OCI-LY3 (cell line): ENCODE results near the gene MADCAM1.

Experiments used
- H2AFZ ChIP-seq: fragments of 200-600, 300-600 bp; shearing (Covaris generic); 2 replicates; pipeline ENCODE4 v1.6.0; 2014; ENCODE audit warnings: antibody characterized with exemption, low read depth, low read length
- H3K27ac ChIP-seq: fragments of 200-600, 300-600 bp; sonication (generic); 2 replicates; pipeline ENCODE4 v1.5.1; 2014; ENCODE audit warnings: mild to moderate bottlenecking, low read length, moderate library complexity, mixed read lengths
- H3K27me3 ChIP-seq: fragments of 200-600, 300-600 bp; sonication (generic); 2 replicates; pipeline ENCODE4 v1.6.1; 2014; ENCODE audit warnings: low read depth, low read length, mixed read lengths
- H3K36me3 ChIP-seq: fragments of 200-600, 300-600 bp; sonication (generic); replicated peaks from 2 replicates; pipeline ENCODE3; 2014; ENCODE audit warnings: low read depth, low read length, mixed read lengths
- H3K4me1 ChIP-seq: fragments of 300-600, 200-600 bp; sonication (generic); 2 replicates; pipeline ENCODE4 v1.6.1; 2014; ENCODE audit warnings: low read length, mixed read lengths
- H3K4me2 ChIP-seq: fragments of 200-600, 300-600 bp; sonication (generic); 2 replicates; pipeline ENCODE4 v1.6.1; 2014; ENCODE audit warnings: low read length, mixed read lengths
- H3K4me3 ChIP-seq: fragments of 300-600, 200-600 bp; sonication (generic); 2 replicates; pipeline ENCODE4 v1.5.1; 2014; ENCODE audit warnings: antibody characterized with exemption, mild to moderate bottlenecking, low read length, moderate library complexity
- H3K79me2 ChIP-seq: fragments of 300-600, 200-600 bp; shearing (Covaris generic); 2 replicates; pipeline ENCODE4 v1.6.1; 2014; ENCODE audit warnings: mild to moderate bottlenecking, low read length, mixed read lengths
- H3K9ac ChIP-seq: fragments of 300-600, 200-600 bp; shearing (Covaris generic); 2 replicates; pipeline ENCODE4 v1.6.0; 2014; ENCODE audit warnings: mild to moderate bottlenecking, low read length, moderate library complexity
- H3K9me3 ChIP-seq: fragments of 200-600, 300-600 bp; shearing (Covaris generic); 2 replicates; pipeline ENCODE4 v1.6.1; 2014; ENCODE audit warnings: low read length, mixed read lengths; ENCODE audit not compliant: insufficient read depth
- H4K20me1 ChIP-seq: fragments of 200-600, 300-600 bp; sonication (generic); 2 replicates; pipeline ENCODE4 v1.6.1; 2016; ENCODE audit warnings: low read length, mixed read lengths; ENCODE audit not compliant: insufficient read depth
- EZH2phosphoT487 ChIP-seq: fragments of 200-600 bp; shearing (Covaris generic); IDR thresholded peaks from 2 replicates; pipeline ENCODE4 v1.6.1; 2018; ENCODE audit warnings: antibody characterized with exemption, mixed run types, low read depth
- TF ChIP-seq, protein P1 (sequence below): fragments of 200-600, 300-600 bp; sonication (generic); IDR thresholded peaks from 2 replicates; pipeline ENCODE4 v1.5.1; 2014; ENCODE audit warnings: antibody characterized with exemption, low read length, low read depth

MADCAM1 gene

DNA sequence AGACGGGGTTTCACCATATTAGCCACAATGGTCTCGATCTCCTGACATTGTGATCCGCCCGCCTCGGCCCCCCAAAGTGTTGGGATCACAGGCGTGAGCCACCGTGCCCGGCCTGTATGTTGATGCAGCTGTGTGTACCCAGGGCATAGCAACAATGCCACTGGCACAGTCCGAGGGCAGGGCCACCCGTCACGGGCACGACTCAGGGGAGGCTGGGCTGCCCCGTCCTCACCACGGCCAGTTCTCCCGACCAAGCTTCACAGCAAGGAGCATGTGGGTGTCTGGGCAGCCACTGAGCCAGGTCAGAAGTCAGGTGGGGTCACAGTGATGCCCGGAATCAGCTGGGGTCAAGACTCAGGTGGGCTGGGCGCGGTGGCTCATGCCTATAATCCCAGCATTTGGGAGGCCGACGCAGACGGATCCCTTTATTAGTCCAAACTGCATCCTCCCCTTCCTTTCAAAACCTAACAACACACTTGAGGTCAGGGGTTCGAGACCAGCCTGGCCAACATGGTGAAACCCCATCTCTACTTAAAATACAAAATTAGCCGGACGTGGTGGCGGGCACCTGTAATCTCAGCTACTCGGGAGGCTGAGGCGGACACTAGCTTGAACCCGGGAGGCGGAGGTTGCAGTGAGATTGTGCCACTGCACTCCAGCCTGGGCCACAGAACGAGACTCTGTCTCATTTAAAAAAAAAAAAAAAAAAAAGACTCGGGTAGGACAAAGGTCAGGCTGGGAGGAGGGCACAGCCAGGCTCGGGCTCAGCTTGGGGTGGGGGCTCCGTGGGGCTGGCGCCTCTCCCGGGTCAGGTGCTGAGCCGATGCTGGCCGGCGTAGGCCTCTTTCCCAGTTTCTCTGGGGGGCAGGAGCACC, 34.1 kb downstream of the MADCAM1 start:
- H3K27ac ChIP-seq = no peak overlapping the region
- H3K4me2 ChIP-seq = peak overlapping the region; percentile 72
- peaks cover 20% of the 10 kb centered on the region for H4K20me1 ChIP-seq
- peaks cover 36% of the 10 kb centered on the region for H3K79me2 ChIP-seq
- no peaks in the 10 kb centered on the region for H3K9me3 ChIP-seq
- TF ChIP-seq, protein P1, sequence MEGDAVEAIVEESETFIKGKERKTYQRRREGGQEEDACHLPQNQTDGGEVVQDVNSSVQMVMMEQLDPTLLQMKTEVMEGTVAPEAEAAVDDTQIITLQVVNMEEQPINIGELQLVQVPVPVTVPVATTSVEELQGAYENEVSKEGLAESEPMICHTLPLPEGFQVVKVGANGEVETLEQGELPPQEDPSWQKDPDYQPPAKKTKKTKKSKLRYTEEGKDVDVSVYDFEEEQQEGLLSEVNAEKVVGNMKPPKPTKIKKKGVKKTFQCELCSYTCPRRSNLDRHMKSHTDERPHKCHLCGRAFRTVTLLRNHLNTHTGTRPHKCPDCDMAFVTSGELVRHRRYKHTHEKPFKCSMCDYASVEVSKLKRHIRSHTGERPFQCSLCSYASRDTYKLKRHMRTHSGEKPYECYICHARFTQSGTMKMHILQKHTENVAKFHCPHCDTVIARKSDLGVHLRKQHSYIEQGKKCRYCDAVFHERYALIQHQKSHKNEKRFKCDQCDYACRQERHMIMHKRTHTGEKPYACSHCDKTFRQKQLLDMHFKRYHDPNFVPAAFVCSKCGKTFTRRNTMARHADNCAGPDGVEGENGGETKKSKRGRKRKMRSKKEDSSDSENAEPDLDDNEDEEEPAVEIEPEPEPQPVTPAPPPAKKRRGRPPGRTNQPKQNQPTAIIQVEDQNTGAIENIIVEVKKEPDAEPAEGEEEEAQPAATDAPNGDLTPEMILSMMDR = no peak
- TF ChIP-seq EZH2phosphoT487 = no peak
- no peaks in the 10 kb centered on the region for H3K36me3 ChIP-seq
- peaks cover 7% of the 10 kb centered on the region for H3K27me3 ChIP-seq
- peak overlapping the region; percentile 86 for H3K4me3 ChIP-seq
- H3K9ac ChIP-seq = peak overlapping the region; percentile 73
- peak overlapping the region; percentile 75; the same call in 1 of the 2 replicates for H2AFZ ChIP-seq
- peaks cover 11% of the 10 kb centered on the region for H3K4me1 ChIP-seq

DNA sequence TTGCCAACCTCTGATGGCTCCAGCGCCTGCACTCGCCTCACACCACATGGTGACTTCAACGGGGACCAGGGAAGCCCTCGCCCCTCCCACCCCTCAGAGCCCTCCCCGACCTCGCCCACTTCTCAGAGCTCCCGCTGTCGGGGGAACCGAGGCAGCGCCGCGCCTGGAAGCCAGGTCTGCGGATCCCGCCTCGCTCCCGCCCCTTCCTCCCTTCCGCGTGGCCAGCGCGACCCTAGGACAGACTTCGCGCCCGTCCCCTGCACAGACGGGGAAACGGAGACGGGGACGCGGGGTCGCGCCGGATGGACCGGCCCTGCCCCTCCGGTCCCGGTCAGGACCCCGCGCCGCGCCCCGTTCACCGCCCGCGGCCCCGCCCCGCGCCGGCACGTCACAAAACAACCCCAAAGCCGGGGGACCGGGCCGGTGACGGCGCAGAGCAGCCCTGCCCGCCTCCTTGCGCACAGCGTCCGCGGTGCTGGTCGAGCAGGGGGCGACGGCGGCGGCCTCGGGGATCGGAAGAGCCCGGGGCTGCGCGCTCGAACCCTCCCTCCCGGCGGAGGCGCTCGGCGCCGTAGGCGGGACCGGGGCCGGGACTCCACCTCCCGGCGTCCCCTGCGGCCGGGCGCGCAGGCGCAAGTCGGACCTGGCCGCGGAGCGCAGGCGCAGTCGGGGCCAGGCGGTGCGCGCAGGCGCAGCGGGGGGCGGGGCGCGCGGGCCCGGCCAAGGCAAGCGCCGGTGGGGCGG, 34.9 kb downstream of the MADCAM1 start:
- Histone ChIP-seq H3K4me2 (peak overlapping the region; percentile 72), H3K9me3 (no peaks in the 10 kb centered on the region), H3K27me3 (peaks cover 6% of the 10 kb centered on the region), H2AFZ (peak overlapping the region; percentile 75), H3K9ac (peak overlapping the region; percentile 73), H3K36me3 (peaks cover 2% of the 10 kb centered on the region), H4K20me1 (peaks cover 21% of the 10 kb centered on the region), H3K79me2 (peaks cover 41% of the 10 kb centered on the region), H3K27ac (peak overlapping the region; percentile 51), H3K4me1 (peaks cover 11% of the 10 kb centered on the region), H3K4me3 (peak overlapping the region; percentile 86)
- TF ChIP-seq, protein P1 = no peak
- no peak for TF ChIP-seq EZH2phosphoT487

DNA sequence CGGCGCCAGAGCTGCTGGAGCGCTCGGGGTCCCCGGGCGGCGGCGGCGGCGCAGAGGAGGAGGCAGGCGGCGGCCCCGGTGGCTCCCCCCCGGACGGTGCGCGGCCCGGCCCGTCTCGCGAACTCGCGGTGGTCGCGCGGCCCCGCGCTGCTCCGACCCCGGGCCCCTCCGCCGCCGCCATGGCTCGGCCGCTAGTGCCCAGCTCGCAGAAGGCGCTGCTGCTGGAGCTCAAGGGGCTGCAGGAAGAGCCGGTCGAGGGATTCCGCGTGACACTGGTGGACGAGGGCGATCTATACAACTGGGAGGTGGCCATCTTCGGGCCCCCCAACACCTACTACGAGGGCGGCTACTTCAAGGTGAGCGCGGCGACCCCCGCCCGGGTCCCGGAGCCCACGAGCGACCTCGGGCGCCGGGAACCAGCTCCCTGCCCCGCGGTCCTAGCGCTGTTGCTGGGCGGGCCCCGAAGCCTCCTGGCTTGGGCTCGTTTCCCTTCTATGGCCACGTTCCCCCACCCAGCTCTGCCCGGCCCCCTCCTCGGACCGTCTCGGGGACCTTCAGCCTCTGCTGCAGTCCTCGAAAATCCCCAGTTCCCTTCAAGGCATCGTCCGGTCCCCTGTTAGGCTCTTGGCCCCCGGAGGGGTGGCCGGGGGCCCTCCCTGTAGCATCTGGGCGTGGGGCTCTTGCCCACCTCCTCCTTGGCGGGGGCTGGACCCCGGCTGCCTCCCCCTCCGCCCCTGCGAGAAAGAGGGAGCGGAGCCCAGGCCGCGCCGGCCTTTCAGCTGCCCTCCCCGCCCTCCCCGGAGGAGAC, 35.7 kb downstream of the MADCAM1 start, which contains the start of gene CDC34:
CDC34 (plus strand) TSS at position 8 of the 808 bp plus-strand sequence; CDS start at position 180, 172 bp downstream.
- H3K4me2 ChIP-seq = peak within 1 kb of the TSS; percentile 72
- peaks cover 9% of the 10 kb centered on the region for H3K36me3 ChIP-seq
- 0 out of 2 replicates have a peak, but pooled peaks cover under 1% of the 10 kb centered on the region for H3K27me3 ChIP-seq
- H3K27ac ChIP-seq = peak within 1 kb of the TSS; percentile 51
- peak within 1 kb of the TSS; percentile 93 for H3K4me3 ChIP-seq
- peaks cover 11% of the 10 kb centered on the region for H3K4me1 ChIP-seq
- H3K9me3 ChIP-seq = no peaks in the 10 kb centered on the region
- H4K20me1 ChIP-seq = peaks cover 21% of the 10 kb centered on the region
- H2AFZ ChIP-seq = peak within 1 kb of the TSS; percentile 75
- peaks cover 41% of the 10 kb centered on the region for H3K79me2 ChIP-seq
- H3K9ac ChIP-seq = peak within 1 kb of the TSS; percentile 87
- TF ChIP-seq EZH2phosphoT487 = no peak
- TF ChIP-seq, protein P1 = no peak
